Measurements from ENCODE around the gene GCLM. TPM values are rescaled to one million over a fixed set of nuclear protein-coding genes. Genes with fewer than 3 reads are reported as not detected.
A peak's percentile ranks its signal among the peaks of the same experiment; 100 is the strongest.
"Not testable (repeated sequence)": the region's sequence is repeated elsewhere in the genome, so short reads cannot be mapped to it uniquely, and the experiment has no call there.

GCLM gene
- 10 to 100 TPM in 2 of 4 donors, 1 to 10 TPM in 2; 9.3 to 10.4 (median 10.1) TPM for total RNA-seq
- 3.8 TPM for polyA plus RNA-seq
- long read RNA-seq, donor 1, full-length matches to known transcripts = 30 of 32 reads
- long read RNA-seq, donor 1, partial matches to known transcripts = 0 of 32 reads
- long read RNA-seq, donor 1, other reads (novel, unspliced or antisense) = 2 of 32 reads
- long read RNA-seq, donor 2, full-length matches to known transcripts = 11 of 11 reads
- long read RNA-seq, donor 2, partial matches to known transcripts = 0 of 11 reads
- long read RNA-seq, donor 2, other reads (novel, unspliced or antisense) = 0 of 11 reads
- long read RNA-seq, donor 3, full-length matches to known transcripts = 20 of 26 reads
- long read RNA-seq, donor 3, partial matches to known transcripts = 1 of 26 reads
- long read RNA-seq, donor 3, other reads (novel, unspliced or antisense) = 5 of 26 reads
- long read RNA-seq, donor 4, full-length matches to known transcripts = 13 of 13 reads
- long read RNA-seq, donor 4, partial matches to known transcripts = 0 of 13 reads
- long read RNA-seq, donor 4, other reads (novel, unspliced or antisense) = 0 of 13 reads

GRCh38 chr1:93909146-93910050 is at the start of gene GCLM:
Gene GCLM (minus strand): TSS chr1:93909430. CDS start chr1:93909163, 267 bp downstream.
- Histone ChIP-seq H3K27ac (ENCODE audit: low read length) (peak within 1 kb of the TSS; percentile 71), H3K27me3 (ENCODE audit: control insufficient read depth, insufficient read depth) (no peaks in the 10 kb centered on the region), H3K4me3 (ENCODE audit: low read length) (peak within 1 kb of the TSS; percentile 60), H3K9me3 (ENCODE audit: control insufficient read depth, low read length) (no peaks in the 10 kb centered on the region), H3K4me1 (ENCODE audit: control insufficient read depth, insufficient read depth, low read length) (no peaks in the 10 kb centered on the region)
- ATAC-seq (peak; percentile 98 to 99), DNase-seq (peak; percentile 95 to 97 (median 97))
- under 1% methylated on average over 102 of the region's 102 CpGs for WGBS
- intact Hi-C loops (cut with DNase I) = no loop called here

GRCh38 chr1:93958726-93959100 is 49.5 kb upstream of the GCLM start:
- ATAC-seq = no peak
- Histone ChIP-seq H3K4me1 (ENCODE audit: control insufficient read depth, insufficient read depth, low read length) (no peaks in the 10 kb centered on the region), H3K9me3 (ENCODE audit: control insufficient read depth, low read length) (no peaks in the 10 kb centered on the region), H3K27ac (ENCODE audit: low read length) (no peak overlapping the region), H3K4me3 (ENCODE audit: low read length) (no peak overlapping the region), H3K27me3 (ENCODE audit: control insufficient read depth, insufficient read depth) (no peaks in the 10 kb centered on the region)
- no peak for DNase-seq
- intact Hi-C loops (cut with DNase I) = no loop called here
- WGBS = 58% methylated on average over 1 of the region's 1 CpG

GRCh38 chr1:93958032-93958725 is 48.9 kb upstream of the GCLM start:
- Histone ChIP-seq H3K9me3 (ENCODE audit: control insufficient read depth, low read length) (no peaks in the 10 kb centered on the region), H3K27me3 (ENCODE audit: control insufficient read depth, insufficient read depth) (no peaks in the 10 kb centered on the region), H3K4me3 (ENCODE audit: low read length) (no peak overlapping the region), H3K27ac (ENCODE audit: low read length) (no peak overlapping the region), H3K4me1 (ENCODE audit: control insufficient read depth, insufficient read depth, low read length) (no peaks in the 10 kb centered on the region)
- DNase-seq = no peak
- intact Hi-C loops (cut with DNase I) = no loop called here
- ATAC-seq = no peak
- 60% methylated on average over 1 of the region's 1 CpG for WGBS

GRCh38 chr1:93955765-93956164 is 46.5 kb upstream of the GCLM start:
- intact Hi-C loops (cut with DNase I) = no loop called here
- H3K9me3 ChIP-seq (ENCODE audit: control insufficient read depth, low read length) = no peaks in the 10 kb centered on the region
- H3K4me3 ChIP-seq (ENCODE audit: low read length) = no peak overlapping the region
- H3K4me1 ChIP-seq (ENCODE audit: control insufficient read depth, insufficient read depth, low read length) = no peaks in the 10 kb centered on the region
- WGBS = 53% methylated on average over 1 of the region's 1 CpG
- DNase-seq (no peak), ATAC-seq (no peak)
- H3K27ac ChIP-seq (ENCODE audit: low read length) = no peak overlapping the region
- no peaks in the 10 kb centered on the region for H3K27me3 ChIP-seq (ENCODE audit: control insufficient read depth, insufficient read depth)

- 78% methylated on average over 2 of the region's 2 CpGs for WGBS
These were observed 37.9 kb upstream of the GCLM start for GRCh38 chr1:93947002-93947686.

GRCh38 chr1:93938461-93939145 is 29.4 kb upstream of the GCLM start:
- H3K4me1 ChIP-seq (ENCODE audit: control insufficient read depth, insufficient read depth, low read length) = no peaks in the 10 kb centered on the region
- H3K27me3 ChIP-seq (ENCODE audit: control insufficient read depth, insufficient read depth) = no peaks in the 10 kb centered on the region
- intact Hi-C loops (cut with DNase I) = no loop called here
- H3K4me3 ChIP-seq (ENCODE audit: low read length) = no peak overlapping the region
- 67% methylated on average over 1 of the region's 1 CpG for WGBS
- H3K9me3 ChIP-seq (ENCODE audit: control insufficient read depth, low read length) = no peaks in the 10 kb centered on the region
- H3K27ac ChIP-seq (ENCODE audit: low read length) = no peak overlapping the region
- DNase-seq (no peak), ATAC-seq (no peak)

More at GRCh38 chr1:93947002-93947686, 37.9 kb upstream of the GCLM start:
- H3K27me3 ChIP-seq (ENCODE audit: control insufficient read depth, insufficient read depth); H3K4me3 ChIP-seq (ENCODE audit: low read length); H3K4me1 ChIP-seq (ENCODE audit: control insufficient read depth, insufficient read depth, low read length); H3K9me3 ChIP-seq (ENCODE audit: control insufficient read depth, low read length); intact Hi-C loops (cut with DNase I); H3K27ac ChIP-seq (ENCODE audit: low read length); ATAC-seq; DNase-seq: not testable (repeated sequence)

- 77% methylated on average over 1 of the region's 1 CpG for WGBS
- no peak overlapping the region for H3K4me3 ChIP-seq (ENCODE audit: low read length)
- DNase-seq (no peak), ATAC-seq (no peak)
- H3K9me3 ChIP-seq (ENCODE audit: control insufficient read depth, low read length) = no peaks in the 10 kb centered on the region
- H3K27me3 ChIP-seq (ENCODE audit: control insufficient read depth, insufficient read depth) = no peaks in the 10 kb centered on the region
- no peak overlapping the region for H3K27ac ChIP-seq (ENCODE audit: low read length)
- H3K4me1 ChIP-seq (ENCODE audit: control insufficient read depth, insufficient read depth, low read length) = no peaks in the 10 kb centered on the region
- intact Hi-C loops (cut with DNase I) = no loop called here
These were observed 28.8 kb upstream of the GCLM start for GRCh38 chr1:93937997-93938396.

GRCh38 chr1:93925206-93925605 is 16.0 kb upstream of the GCLM start:
- Histone ChIP-seq H3K4me1 (ENCODE audit: control insufficient read depth, insufficient read depth, low read length) (no peaks in the 10 kb centered on the region), H3K27ac (ENCODE audit: low read length) (no peak overlapping the region), H3K4me3 (ENCODE audit: low read length) (no peak overlapping the region), H3K27me3 (ENCODE audit: control insufficient read depth, insufficient read depth) (no peaks in the 10 kb centered on the region), H3K9me3 (ENCODE audit: control insufficient read depth, low read length) (no peaks in the 10 kb centered on the region)
- ATAC-seq = no peak
- no peak for DNase-seq
- intact Hi-C loops (cut with DNase I) = no loop called here
- WGBS = 83% methylated on average over 3 of the region's 3 CpGs

GRCh38 chr1:93919780-93920179 is 10.6 kb upstream of the GCLM start:
- 35% methylated on average over 1 of the region's 1 CpG for WGBS
- DNase-seq (no peak), ATAC-seq (no peak)
- H3K9me3 ChIP-seq (ENCODE audit: control insufficient read depth, low read length) = no peaks in the 10 kb centered on the region
- intact Hi-C loops (cut with DNase I) = no loop called here
- no peaks in the 10 kb centered on the region for H3K27me3 ChIP-seq (ENCODE audit: control insufficient read depth, insufficient read depth)
- no peak overlapping the region for H3K27ac ChIP-seq (ENCODE audit: low read length)
- H3K4me3 ChIP-seq (ENCODE audit: low read length) = no peak overlapping the region
- H3K4me1 ChIP-seq (ENCODE audit: control insufficient read depth, insufficient read depth, low read length) = no peaks in the 10 kb centered on the region

GRCh38 chr1:93917302-93917701 is 8.1 kb upstream of the GCLM start:
- H3K4me3 ChIP-seq (ENCODE audit: low read length) = no peak overlapping the region
- H3K27me3 ChIP-seq (ENCODE audit: control insufficient read depth, insufficient read depth) = no peaks in the 10 kb centered on the region
- no peaks in the 10 kb centered on the region for H3K4me1 ChIP-seq (ENCODE audit: control insufficient read depth, insufficient read depth, low read length)
- H3K27ac ChIP-seq (ENCODE audit: low read length) = no peak overlapping the region
- WGBS = 92% methylated on average over 10 of the region's 10 CpGs
- intact Hi-C loops (cut with DNase I) = no loop called here
- ATAC-seq (no peak), DNase-seq (no peak)
- H3K9me3 ChIP-seq (ENCODE audit: control insufficient read depth, low read length) = no peaks in the 10 kb centered on the region
